Ishikawa (cell line): ENCODE measurements around the gene LRRC55.

Experiments
- CEBPB ChIP-seq: IDR thresholded peaks from 2 replicates; pipeline ENCODE4 v1.6.1; 2012
- CREB1 ChIP-seq: IDR thresholded peaks from 2 replicates; pipeline ENCODE4 v1.6.1; 2012; ENCODE audit warnings: low read depth
- EGR1 ChIP-seq: IDR thresholded peaks from 2 replicates; pipeline ENCODE4 v1.6.1; 2012
- EP300 ChIP-seq: IDR thresholded peaks from 2 replicates; pipeline ENCODE4 v1.6.1; 2012; ENCODE audit warnings: borderline replicate concordance
- FOXM1 ChIP-seq: IDR thresholded peaks from 2 replicates; pipeline ENCODE4 v1.6.1; 2012; ENCODE audit warnings: low read depth, borderline replicate concordance
- MAX ChIP-seq: IDR thresholded peaks from 2 replicates; pipeline ENCODE4 v1.6.1; 2012
- NFIC ChIP-seq: IDR thresholded peaks from 2 replicates; pipeline ENCODE4 v1.6.1; 2012
- RAD21 ChIP-seq: IDR thresholded peaks from 2 replicates; pipeline ENCODE4 v1.6.1; 2012; ENCODE audit warnings: low read depth
- REST ChIP-seq: IDR thresholded peaks from 2 replicates; pipeline ENCODE4 v1.6.1; 2012; ENCODE audit warnings: low read depth, mild to moderate bottlenecking
- TAF1 ChIP-seq: IDR thresholded peaks from 2 replicates; pipeline ENCODE4 v1.6.1; 2012; ENCODE audit warnings: low read depth, mild to moderate bottlenecking
- TCF12 ChIP-seq: IDR thresholded peaks from 2 replicates; pipeline ENCODE4 v1.6.1; 2012; ENCODE audit warnings: low read depth
- TEAD4 ChIP-seq: IDR thresholded peaks from 2 replicates; pipeline ENCODE4 v1.6.1; 2012
- USF1 ChIP-seq: IDR thresholded peaks from 2 replicates; pipeline ENCODE4 v1.6.1; 2012
- YY1 ChIP-seq: IDR thresholded peaks from 2 replicates; pipeline ENCODE4 v1.6.1; 2012; ENCODE audit warnings: low read depth
- ZBTB7A ChIP-seq: IDR thresholded peaks from 2 replicates; pipeline ENCODE4 v1.6.1; 2012; ENCODE audit warnings: low read depth

The LRRC55 gene

GRCh38 chr11:57178334-57178733 is 3.4 kb upstream of the LRRC55 start:
- no peak for TF ChIP-seq TCF12
- no peak for TF ChIP-seq NFIC
- no peak for TF ChIP-seq ZBTB7A
- TF ChIP-seq EP300 = no peak
- TF ChIP-seq FOXM1 = no peak
- no peak for TF ChIP-seq TAF1
- TF ChIP-seq CREB1 = no peak
- TF ChIP-seq MAX = no peak
- no peak for TF ChIP-seq YY1
- TF ChIP-seq EGR1 = no peak
- no peak for TF ChIP-seq USF1
- TF ChIP-seq TEAD4 = no peak
- TF ChIP-seq REST = no peak
- no peak for TF ChIP-seq RAD21
- no peak for TF ChIP-seq CEBPB

- TF ChIP-seq EP300 (no peak), TAF1 (no peak)
Measured at GRCh38 chr11:57179681-57180080, 2.1 kb upstream of the LRRC55 start.

GRCh38 chr11:57180081-57180561 is 1.6 kb upstream of the LRRC55 start:
- TF ChIP-seq EP300 (no peak), FOXM1 (no peak), CREB1 (no peak), MAX (no peak), USF1 (no peak), CEBPB (no peak), REST (no peak), RAD21 (no peak), YY1 (no peak), TCF12 (no peak), EGR1 (no peak)

GRCh38 chr11:57180964-57181363 is 789 bp upstream of the LRRC55 start:
- no peak for TF ChIP-seq RAD21
- no peak for TF ChIP-seq TAF1
- no peak for TF ChIP-seq CEBPB
- no peak for TF ChIP-seq EGR1
- no peak for TF ChIP-seq EP300
- TF ChIP-seq TCF12 = no peak
- no peak for TF ChIP-seq CREB1
- no peak for TF ChIP-seq FOXM1
- TF ChIP-seq REST = no peak
- TF ChIP-seq YY1 = no peak
- no peak for TF ChIP-seq TEAD4
- TF ChIP-seq NFIC = no peak
- no peak for TF ChIP-seq MAX
- TF ChIP-seq USF1 = no peak
- no peak for TF ChIP-seq ZBTB7A
